ENCODE data around the gene VAPA. TPM values are rescaled to one million over a fixed set of nuclear protein-coding genes. Genes with fewer than 3 reads are reported as not detected.

Gene VAPA
- total RNA-seq, 1 experiment from 2014 or later, result 137 TPM

DNA sequence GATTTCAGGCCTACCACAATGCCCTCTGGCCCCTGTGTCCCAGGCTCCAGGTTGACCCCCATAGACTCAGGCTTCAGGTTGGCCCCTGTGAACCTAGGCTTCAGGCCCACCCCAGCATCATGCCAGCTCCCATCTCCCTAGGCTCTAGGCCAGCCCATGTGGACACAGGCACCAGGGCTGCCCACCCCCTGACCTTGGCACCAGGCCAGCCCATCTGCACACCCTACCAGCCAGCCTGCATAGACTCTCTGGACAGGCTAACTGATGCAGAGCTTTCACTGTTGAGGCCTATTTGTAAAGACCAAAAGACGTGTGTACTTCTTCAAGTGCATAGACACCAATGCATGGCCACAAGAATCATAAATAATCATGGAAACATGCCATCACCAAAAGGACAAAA, 83.9 kb downstream of the VAPA start:
- H3K27ac Mint-ChIP-seq, result no peak overlapping the region
- CTCF ChIA-PET, result no interaction called here

GRCh38 chr18:9998330-9998729, 84.5 kb downstream of the VAPA start:
- ATAC-seq (no peak), DNase-seq (ENCODE audit: low spot score) (no peak)
- Mint-ChIP-seq H3K9me3 (peaks cover 37% of the 10 kb centered on the region), H3K36me3 (peaks cover 15% of the 10 kb centered on the region), H3K27ac (no peak overlapping the region), H3K4me3 (no peak overlapping the region), H3K4me1 (no peaks in the 10 kb centered on the region), H3K27me3 (ENCODE audit: low read depth) (no peaks in the 10 kb centered on the region)
- ChIA-PET CTCF (no interaction called here), POLR2A (no interaction called here)
- TF ChIP-seq ZNF263 (CRISPR knock-in tag; IDR thresholded peaks at IDR 0.05; ENCODE audit: low read depth), result no peak

More for the DNA sequence above, 83.9 kb downstream of the VAPA start:
- DNase-seq (ENCODE audit: low spot score), result no peak
- ATAC-seq, result no peak
- Mint-ChIP-seq H3K27me3 (ENCODE audit: low read depth) (no peaks in the 10 kb centered on the region), H3K9me3 (peaks cover 37% of the 10 kb centered on the region), H3K4me1 (no peaks in the 10 kb centered on the region), H3K4me3 (no peak overlapping the region), H3K36me3 (peaks cover 15% of the 10 kb centered on the region)
- TF ChIP-seq TP53 (CRISPR knock-in tag; IDR thresholded peaks at IDR 0.05) (no peak), ELF4 (CRISPR knock-in tag; IDR thresholded peaks at IDR 0.05; ENCODE audit: low read depth) (no peak)
- TF ChIP-seq, protein P1, sequence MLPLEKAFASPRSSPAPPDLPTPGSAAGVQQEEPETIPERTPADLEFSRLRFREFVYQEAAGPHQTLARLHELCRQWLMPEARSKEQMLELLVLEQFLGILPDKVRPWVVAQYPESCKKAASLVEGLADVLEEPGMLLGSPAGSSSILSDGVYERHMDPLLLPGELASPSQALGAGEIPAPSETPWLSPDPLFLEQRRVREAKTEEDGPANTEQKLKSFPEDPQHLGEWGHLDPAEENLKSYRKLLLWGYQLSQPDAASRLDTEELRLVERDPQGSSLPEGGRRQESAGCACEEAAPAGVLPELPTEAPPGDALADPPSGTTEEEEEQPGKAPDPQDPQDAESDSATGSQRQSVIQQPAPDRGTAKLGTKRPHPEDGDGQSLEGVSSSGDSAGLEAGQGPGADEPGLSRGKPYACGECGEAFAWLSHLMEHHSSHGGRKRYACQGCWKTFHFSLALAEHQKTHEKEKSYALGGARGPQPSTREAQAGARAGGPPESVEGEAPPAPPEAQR (CRISPR knock-in tag; IDR thresholded peaks at IDR 0.05), result no peak
- POLR2A ChIA-PET, result no interaction called here

- CTCF ChIA-PET, result no interaction called here
- Mint-ChIP-seq H3K4me1 (0 out of 2 replicates have a peak, but pooled peaks cover 4% of the 10 kb centered on the region), H3K36me3 (peaks cover 15% of the 10 kb centered on the region), H3K4me3 (no peak overlapping the region), H3K27ac (no peak overlapping the region), H3K27me3 (ENCODE audit: low read depth) (no peaks in the 10 kb centered on the region), H3K9me3 (peaks cover 31% of the 10 kb centered on the region)
- no peak for TF ChIP-seq TEAD4 (CRISPR knock-in tag; IDR thresholded peaks at IDR 0.05)
- TF ChIP-seq, protein P2, sequence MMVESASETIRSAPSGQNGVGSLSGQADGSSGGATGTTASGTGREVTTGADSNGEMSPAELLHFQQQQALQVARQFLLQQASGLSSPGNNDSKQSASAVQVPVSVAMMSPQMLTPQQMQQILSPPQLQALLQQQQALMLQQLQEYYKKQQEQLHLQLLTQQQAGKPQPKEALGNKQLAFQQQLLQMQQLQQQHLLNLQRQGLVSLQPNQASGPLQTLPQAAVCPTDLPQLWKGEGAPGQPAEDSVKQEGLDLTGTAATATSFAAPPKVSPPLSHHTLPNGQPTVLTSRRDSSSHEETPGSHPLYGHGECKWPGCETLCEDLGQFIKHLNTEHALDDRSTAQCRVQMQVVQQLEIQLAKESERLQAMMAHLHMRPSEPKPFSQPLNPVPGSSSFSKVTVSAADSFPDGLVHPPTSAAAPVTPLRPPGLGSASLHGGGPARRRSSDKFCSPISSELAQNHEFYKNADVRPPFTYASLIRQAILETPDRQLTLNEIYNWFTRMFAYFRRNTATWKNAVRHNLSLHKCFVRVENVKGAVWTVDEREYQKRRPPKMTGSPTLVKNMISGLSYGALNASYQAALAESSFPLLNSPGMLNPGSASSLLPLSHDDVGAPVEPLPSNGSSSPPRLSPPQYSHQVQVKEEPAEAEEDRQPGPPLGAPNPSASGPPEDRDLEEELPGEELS (CRISPR knock-in tag; IDR thresholded peaks at IDR 0.05), result no peak
- TF ChIP-seq JAZF1 (CRISPR knock-in tag; IDR thresholded peaks at IDR 0.05), result no peak
- TF ChIP-seq ZBTB21 (CRISPR knock-in tag; IDR thresholded peaks at IDR 0.05; ENCODE audit: borderline replicate concordance), result no peak
- TF ChIP-seq MXD4 (CRISPR knock-in tag; IDR thresholded peaks at IDR 0.05; ENCODE audit: borderline replicate concordance), result no peak
- no peak for TF ChIP-seq E2F5 (CRISPR knock-in tag; IDR thresholded peaks at IDR 0.05)
- TF ChIP-seq JUN (CRISPR knock-in tag; IDR thresholded peaks at IDR 0.05), result no peak
- no peak for TF ChIP-seq ZNF138 (CRISPR knock-in tag; conservative IDR thresholded peaks at IDR 0.05)
- TF ChIP-seq SMAD3 (CRISPR knock-in tag; IDR thresholded peaks at IDR 0.05; ENCODE audit: borderline replicate concordance), result no peak
- ATAC-seq, result no peak
- POLR2A ChIA-PET, result no interaction called here
- no peak for DNase-seq (ENCODE audit: low spot score)
Measured at GRCh38 chr18:10002280-10002679, 88.5 kb downstream of the VAPA start.

GRCh38 chr18:10003281-10003680, 89.5 kb downstream of the VAPA start:
- Mint-ChIP-seq H3K4me1 (0 out of 2 replicates have a peak, but pooled peaks cover 4% of the 10 kb centered on the region), H3K9me3 (peaks cover 23% of the 10 kb centered on the region), H3K4me3 (no peak overlapping the region), H3K36me3 (peaks cover 9% of the 10 kb centered on the region), H3K27ac (no peak overlapping the region), H3K27me3 (ENCODE audit: low read depth) (no peaks in the 10 kb centered on the region)
- CTCF ChIA-PET, result no interaction called here
- ATAC-seq (no peak), DNase-seq (ENCODE audit: low spot score) (no peak)
- POLR2A ChIA-PET, result no interaction called here
- TF ChIP-seq PRDM15 (CRISPR knock-in tag; IDR thresholded peaks at IDR 0.05) (no peak), TEAD1 (CRISPR knock-in tag; IDR thresholded peaks at IDR 0.05) (no peak), KAT7 (CRISPR knock-in tag; IDR thresholded peaks at IDR 0.05; ENCODE audit: borderline replicate concordance) (no peak), ZBTB21 (CRISPR knock-in tag; IDR thresholded peaks at IDR 0.05; ENCODE audit: borderline replicate concordance) (no peak), STAT6 (CRISPR knock-in tag; conservative IDR thresholded peaks at IDR 0.05; ENCODE audit: low read depth) (no peak)
- TF ChIP-seq, protein P3, sequence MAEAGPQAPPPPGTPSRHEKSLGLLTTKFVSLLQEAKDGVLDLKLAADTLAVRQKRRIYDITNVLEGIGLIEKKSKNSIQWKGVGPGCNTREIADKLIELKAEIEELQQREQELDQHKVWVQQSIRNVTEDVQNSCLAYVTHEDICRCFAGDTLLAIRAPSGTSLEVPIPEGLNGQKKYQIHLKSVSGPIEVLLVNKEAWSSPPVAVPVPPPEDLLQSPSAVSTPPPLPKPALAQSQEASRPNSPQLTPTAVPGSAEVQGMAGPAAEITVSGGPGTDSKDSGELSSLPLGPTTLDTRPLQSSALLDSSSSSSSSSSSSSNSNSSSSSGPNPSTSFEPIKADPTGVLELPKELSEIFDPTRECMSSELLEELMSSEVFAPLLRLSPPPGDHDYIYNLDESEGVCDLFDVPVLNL (CRISPR knock-in tag; IDR thresholded peaks at IDR 0.05; ENCODE audit: borderline replicate concordance, low read depth), result no peak
